ENCODE data around the gene GATAD2B.

GATAD2B gene

DNA sequence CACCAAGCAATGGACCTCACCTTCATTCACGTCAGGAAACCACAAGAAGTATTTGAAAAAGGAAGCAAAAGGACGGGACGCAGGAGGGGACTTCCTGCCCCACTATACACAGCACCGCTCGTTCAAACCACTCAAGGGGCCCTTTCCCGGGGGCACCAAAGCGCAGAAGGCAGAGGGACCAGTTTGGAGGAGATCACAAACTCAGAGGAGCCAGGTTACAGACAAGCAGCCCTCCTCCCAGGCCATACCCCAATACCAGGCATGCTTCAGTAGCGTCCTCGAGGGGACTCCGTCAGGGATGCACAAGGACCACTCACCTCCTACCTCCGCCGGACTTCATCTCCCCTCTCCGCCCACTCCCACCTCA is 35.0 kb upstream of the GATAD2B start:
- TF ChIP-seq, protein P1, sequence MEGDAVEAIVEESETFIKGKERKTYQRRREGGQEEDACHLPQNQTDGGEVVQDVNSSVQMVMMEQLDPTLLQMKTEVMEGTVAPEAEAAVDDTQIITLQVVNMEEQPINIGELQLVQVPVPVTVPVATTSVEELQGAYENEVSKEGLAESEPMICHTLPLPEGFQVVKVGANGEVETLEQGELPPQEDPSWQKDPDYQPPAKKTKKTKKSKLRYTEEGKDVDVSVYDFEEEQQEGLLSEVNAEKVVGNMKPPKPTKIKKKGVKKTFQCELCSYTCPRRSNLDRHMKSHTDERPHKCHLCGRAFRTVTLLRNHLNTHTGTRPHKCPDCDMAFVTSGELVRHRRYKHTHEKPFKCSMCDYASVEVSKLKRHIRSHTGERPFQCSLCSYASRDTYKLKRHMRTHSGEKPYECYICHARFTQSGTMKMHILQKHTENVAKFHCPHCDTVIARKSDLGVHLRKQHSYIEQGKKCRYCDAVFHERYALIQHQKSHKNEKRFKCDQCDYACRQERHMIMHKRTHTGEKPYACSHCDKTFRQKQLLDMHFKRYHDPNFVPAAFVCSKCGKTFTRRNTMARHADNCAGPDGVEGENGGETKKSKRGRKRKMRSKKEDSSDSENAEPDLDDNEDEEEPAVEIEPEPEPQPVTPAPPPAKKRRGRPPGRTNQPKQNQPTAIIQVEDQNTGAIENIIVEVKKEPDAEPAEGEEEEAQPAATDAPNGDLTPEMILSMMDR (IDR thresholded peaks at IDR 0.05; ENCODE audit: poor library complexity, severe bottlenecking): no peak
- ATAC-seq (ENCODE audit: low read depth): peak; percentile 3; the same call in 2 of the 3 replicates
- DNase-seq (ENCODE audit: low spot score): no peak
- Histone ChIP-seq H3K36me3 (ENCODE audit: low read depth) (peaks cover 32% of the 10 kb centered on the region), H3K27ac (ENCODE audit: poor library complexity, severe bottlenecking) (peak overlapping the region; percentile 66), H3K4me3 (ENCODE audit: severe bottlenecking) (peak overlapping the region; percentile 79), H3K4me1 (ENCODE audit: insufficient read depth, poor library complexity, severe bottlenecking) (peaks cover 3% of the 10 kb centered on the region), H3K9me3 (ENCODE audit: severe bottlenecking) (no peaks in the 10 kb centered on the region), H3K27me3 (ENCODE audit: insufficient read depth, poor library complexity, severe bottlenecking) (no peaks in the 10 kb centered on the region)

DNA sequence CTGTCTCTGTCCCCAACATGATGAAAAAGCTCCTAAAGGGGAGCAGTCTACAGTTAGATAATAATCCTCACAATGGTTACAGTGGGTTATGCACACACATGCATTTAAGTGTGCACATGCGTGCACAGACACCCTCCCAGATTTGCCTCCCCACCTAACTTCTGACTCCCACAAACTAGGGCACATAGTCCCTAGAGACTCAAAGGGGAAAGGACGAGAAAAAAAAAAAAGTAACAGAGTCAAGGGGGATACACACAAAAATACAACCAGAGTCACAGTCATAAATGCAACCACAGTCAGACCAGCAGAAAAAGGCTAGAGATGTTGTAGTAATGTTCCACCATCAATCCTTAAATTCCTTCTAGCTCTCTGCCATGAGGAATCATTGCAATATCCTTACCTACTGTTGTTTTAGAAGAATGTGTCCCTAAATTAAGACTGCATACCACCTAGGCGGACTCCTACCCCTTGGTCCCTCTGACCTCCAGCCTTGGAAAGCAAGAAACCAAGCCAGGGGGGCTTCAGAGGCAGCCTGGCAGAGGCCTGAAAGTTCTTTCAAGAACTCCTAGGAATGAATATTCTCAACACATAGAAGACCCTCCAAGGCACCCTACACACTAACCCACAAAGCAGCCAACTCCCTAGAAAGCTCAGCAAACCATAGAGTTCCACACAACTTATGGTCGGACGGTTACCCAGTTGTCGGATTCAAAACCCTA is 34.4 kb upstream of the GATAD2B start:
- Histone ChIP-seq H3K27ac (ENCODE audit: poor library complexity, severe bottlenecking) (peak overlapping the region; percentile 66), H3K36me3 (ENCODE audit: low read depth) (peaks cover 35% of the 10 kb centered on the region), H3K4me1 (ENCODE audit: insufficient read depth, poor library complexity, severe bottlenecking) (peaks cover 3% of the 10 kb centered on the region), H3K4me3 (ENCODE audit: severe bottlenecking) (peak overlapping the region; percentile 79), H3K9me3 (ENCODE audit: severe bottlenecking) (no peaks in the 10 kb centered on the region), H3K27me3 (ENCODE audit: insufficient read depth, poor library complexity, severe bottlenecking) (no peaks in the 10 kb centered on the region)
- TF ChIP-seq, protein P1 (IDR thresholded peaks at IDR 0.05; ENCODE audit: poor library complexity, severe bottlenecking): no peak
- no peak for DNase-seq (ENCODE audit: low spot score)
- no peak for ATAC-seq (ENCODE audit: low read depth)

DNA sequence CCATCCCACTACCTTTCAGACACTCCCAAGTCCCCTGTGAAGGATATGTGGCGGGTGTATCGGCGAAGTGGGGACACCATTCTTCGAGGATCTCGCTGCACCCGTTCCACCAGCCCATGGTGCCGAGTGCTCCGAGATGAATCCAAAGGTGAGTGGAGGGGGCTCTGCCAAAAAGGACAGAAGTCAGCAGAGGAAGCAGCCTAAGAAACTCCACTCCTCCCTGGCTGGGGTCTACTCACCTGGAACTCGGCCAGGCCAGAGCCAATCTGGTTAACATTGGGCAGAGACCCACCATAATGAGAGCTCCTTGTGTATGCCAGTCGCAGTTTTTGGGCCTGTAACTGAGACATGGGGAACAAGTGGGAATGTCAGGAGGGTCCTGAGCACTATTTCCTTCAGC is 32.1 kb upstream of the GATAD2B start:
- no peak for DNase-seq (ENCODE audit: low spot score)
- peaks cover 37% of the 10 kb centered on the region for H3K36me3 ChIP-seq (ENCODE audit: low read depth)

DNA sequence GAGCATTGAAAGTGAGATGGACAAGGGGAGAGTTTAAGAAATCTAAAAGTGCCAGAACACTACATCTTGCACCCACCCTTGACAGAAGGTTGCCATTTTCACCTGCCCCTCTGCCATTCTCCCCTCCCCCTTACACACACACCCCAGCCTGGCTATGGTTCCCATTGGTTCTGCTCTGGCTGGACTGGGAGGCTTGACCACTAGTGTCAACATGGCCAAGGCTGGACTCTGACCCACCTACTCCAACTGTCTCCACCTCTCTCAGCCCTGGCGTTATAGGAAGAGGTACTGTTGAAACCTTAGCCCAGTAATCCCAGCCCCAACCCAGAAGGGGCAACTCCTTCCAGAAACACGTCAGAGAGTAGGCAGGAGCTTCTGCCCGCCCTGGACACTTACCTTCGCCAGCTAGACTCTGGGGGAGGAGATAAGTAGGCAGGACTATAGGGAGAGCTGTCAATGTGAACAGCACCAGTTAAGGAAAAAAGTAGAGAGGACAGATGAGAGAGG is 31.1 kb upstream of the GATAD2B start:
- DNase-seq (ENCODE audit: low spot score): no peak
- peaks cover 39% of the 10 kb centered on the region for H3K36me3 ChIP-seq (ENCODE audit: low read depth)
- no peak for ATAC-seq (ENCODE audit: low read depth)
- H3K27me3 ChIP-seq (ENCODE audit: insufficient read depth, poor library complexity, severe bottlenecking): no peaks in the 10 kb centered on the region
- H3K4me1 ChIP-seq (ENCODE audit: insufficient read depth, poor library complexity, severe bottlenecking): peaks cover 3% of the 10 kb centered on the region
- no peaks in the 10 kb centered on the region for H3K9me3 ChIP-seq (ENCODE audit: severe bottlenecking)
- no peak overlapping the region for H3K27ac ChIP-seq (ENCODE audit: poor library complexity, severe bottlenecking)
- TF ChIP-seq, protein P1 (IDR thresholded peaks at IDR 0.05; ENCODE audit: poor library complexity, severe bottlenecking): no peak
- H3K4me3 ChIP-seq (ENCODE audit: severe bottlenecking): no peak overlapping the region

More for the DNA sequence above, 32.1 kb upstream of the GATAD2B start:
- Histone ChIP-seq H3K4me1 (ENCODE audit: insufficient read depth, poor library complexity, severe bottlenecking) (peaks cover 3% of the 10 kb centered on the region), H3K9me3 (ENCODE audit: severe bottlenecking) (no peaks in the 10 kb centered on the region), H3K4me3 (ENCODE audit: severe bottlenecking) (no peak overlapping the region), H3K27me3 (ENCODE audit: insufficient read depth, poor library complexity, severe bottlenecking) (no peaks in the 10 kb centered on the region), H3K27ac (ENCODE audit: poor library complexity, severe bottlenecking) (no peak overlapping the region)
- TF ChIP-seq, protein P1 (IDR thresholded peaks at IDR 0.05; ENCODE audit: poor library complexity, severe bottlenecking): no peak
- ATAC-seq (ENCODE audit: low read depth): no peak

DNA sequence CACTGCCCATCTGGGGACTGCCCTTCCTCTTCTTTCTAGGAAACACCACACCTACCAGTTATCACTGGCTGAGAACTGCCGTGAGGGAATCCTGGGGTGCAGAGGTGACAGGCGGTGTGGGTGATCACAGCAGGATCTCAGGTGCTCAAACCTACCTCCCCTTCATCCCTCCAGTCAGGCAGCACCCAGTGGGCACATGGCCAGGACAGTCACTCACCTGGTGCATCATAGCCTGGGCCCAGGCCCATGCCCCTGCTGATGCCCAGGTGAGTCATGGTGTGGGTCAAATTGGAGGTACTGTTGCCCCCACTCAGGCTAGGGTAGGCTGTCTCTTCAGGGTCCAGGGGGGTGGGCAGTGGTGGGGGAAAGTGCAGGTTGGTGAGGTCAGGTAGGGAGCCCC is 29.0 kb upstream of the GATAD2B start:
- H3K27ac ChIP-seq (ENCODE audit: poor library complexity, severe bottlenecking): no peak overlapping the region
- peaks cover 46% of the 10 kb centered on the region for H3K36me3 ChIP-seq (ENCODE audit: low read depth)
- ATAC-seq (ENCODE audit: low read depth) (peak; percentile 67; the same call in 1 of the 3 replicates), DNase-seq (ENCODE audit: low spot score) (peak; percentile 65)
- H3K4me1 ChIP-seq (ENCODE audit: insufficient read depth, poor library complexity, severe bottlenecking): peaks cover 1% of the 10 kb centered on the region
- no peaks in the 10 kb centered on the region for H3K27me3 ChIP-seq (ENCODE audit: insufficient read depth, poor library complexity, severe bottlenecking)
- TF ChIP-seq, protein P1 (IDR thresholded peaks at IDR 0.05; ENCODE audit: poor library complexity, severe bottlenecking): no peak
- no peak overlapping the region for H3K4me3 ChIP-seq (ENCODE audit: severe bottlenecking)
- H3K9me3 ChIP-seq (ENCODE audit: severe bottlenecking): no peaks in the 10 kb centered on the region
